Breast epithelium (tissue), 3 donors: ENCODE data around the gene FBXO34.

Experiments used
- CTCF ChIP-seq, 3 donors: fragments of 450-650 bp; IDR thresholded peaks; one replicate each; pipeline ENCODE4 v1.5.1; 2016 to 2017; ENCODE audit warnings: antibody characterized with exemption in 3 of 3, mild to moderate bottlenecking in 3 of 3, moderate library complexity in 3 of 3
- POLR2A ChIP-seq: fragments of 450-650 bp; IDR thresholded peaks from one replicate; pipeline ENCODE4 v1.6.1; 2016; ENCODE audit warnings: antibody characterized with exemption, mild to moderate bottlenecking, moderate library complexity
- POLR2AphosphoS5 ChIP-seq, 3 donors: sonication (generic); formaldehyde crosslinking; IDR thresholded peaks; one replicate each; pipeline ENCODE4 v1.6.1; 2017; ENCODE audit warnings: antibody characterized with exemption in 3 of 3

- TF ChIP-seq CTCF (IDR thresholded peaks at IDR 0.05): no peak
- TF ChIP-seq POLR2A: no peak
- TF ChIP-seq POLR2AphosphoS5 (IDR thresholded peaks at IDR 0.05): no peak
Observed at GRCh38 chr14:55373784-55374705, 102.8 kb downstream of the FBXO34 start.
